Measurements from ENCODE around the gene BRCA1.

BRCA1 gene

DNA sequence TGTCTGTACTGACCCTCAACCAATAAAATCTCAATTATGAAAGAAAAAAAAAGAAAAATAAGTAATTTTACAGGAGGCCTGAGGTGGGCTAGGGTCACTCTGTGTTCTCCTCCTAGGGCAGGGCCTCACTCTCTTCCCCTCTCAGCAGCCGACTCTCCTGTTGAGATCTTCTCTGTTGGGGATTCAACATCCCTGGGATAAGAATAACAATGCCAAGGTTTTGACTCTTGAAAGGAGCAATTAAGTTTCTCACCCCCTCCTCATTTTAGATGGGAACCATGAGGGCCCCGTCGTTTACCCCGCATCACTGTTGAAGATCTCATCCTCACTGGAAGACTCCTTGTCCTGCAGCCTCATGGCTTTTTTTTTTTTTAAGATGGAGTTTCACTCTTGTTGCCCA is 21.5 kb upstream of the BRCA1 start:
- no peak for ATAC-seq

DNA sequence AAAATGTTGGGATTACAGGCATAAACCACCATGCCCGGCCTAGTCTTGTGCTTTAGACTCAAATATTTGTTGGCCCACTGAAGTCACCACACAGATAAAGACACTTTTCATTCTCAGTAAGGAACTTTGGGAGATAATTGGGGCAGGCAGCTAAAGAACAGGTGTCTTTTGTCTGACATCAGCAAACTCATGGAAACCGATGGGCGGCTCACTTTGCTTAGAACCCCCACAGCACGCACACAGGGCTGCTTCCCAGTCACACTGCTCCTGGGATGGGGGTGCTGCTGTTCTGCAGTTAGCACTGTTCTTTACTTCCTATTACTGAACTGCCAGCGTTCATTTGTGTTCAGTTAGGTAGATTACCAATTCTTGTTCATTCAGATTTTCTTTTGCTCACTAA is 18.0 kb upstream of the BRCA1 start:
- TF ChIP-seq ISL1 (CRISPR knock-in tag; IDR thresholded peaks at IDR 0.05) = no peak
- TF ChIP-seq, protein P1, sequence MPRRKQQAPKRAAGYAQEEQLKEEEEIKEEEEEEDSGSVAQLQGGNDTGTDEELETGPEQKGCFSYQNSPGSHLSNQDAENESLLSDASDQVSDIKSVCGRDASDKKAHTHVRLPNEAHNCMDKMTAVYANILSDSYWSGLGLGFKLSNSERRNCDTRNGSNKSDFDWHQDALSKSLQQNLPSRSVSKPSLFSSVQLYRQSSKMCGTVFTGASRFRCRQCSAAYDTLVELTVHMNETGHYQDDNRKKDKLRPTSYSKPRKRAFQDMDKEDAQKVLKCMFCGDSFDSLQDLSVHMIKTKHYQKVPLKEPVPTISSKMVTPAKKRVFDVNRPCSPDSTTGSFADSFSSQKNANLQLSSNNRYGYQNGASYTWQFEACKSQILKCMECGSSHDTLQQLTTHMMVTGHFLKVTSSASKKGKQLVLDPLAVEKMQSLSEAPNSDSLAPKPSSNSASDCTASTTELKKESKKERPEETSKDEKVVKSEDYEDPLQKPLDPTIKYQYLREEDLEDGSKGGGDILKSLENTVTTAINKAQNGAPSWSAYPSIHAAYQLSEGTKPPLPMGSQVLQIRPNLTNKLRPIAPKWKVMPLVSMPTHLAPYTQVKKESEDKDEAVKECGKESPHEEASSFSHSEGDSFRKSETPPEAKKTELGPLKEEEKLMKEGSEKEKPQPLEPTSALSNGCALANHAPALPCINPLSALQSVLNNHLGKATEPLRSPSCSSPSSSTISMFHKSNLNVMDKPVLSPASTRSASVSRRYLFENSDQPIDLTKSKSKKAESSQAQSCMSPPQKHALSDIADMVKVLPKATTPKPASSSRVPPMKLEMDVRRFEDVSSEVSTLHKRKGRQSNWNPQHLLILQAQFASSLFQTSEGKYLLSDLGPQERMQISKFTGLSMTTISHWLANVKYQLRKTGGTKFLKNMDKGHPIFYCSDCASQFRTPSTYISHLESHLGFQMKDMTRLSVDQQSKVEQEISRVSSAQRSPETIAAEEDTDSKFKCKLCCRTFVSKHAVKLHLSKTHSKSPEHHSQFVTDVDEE (CRISPR knock-in tag; IDR thresholded peaks at IDR 0.05) = no peak
- TF ChIP-seq ZFP30 (CRISPR knock-in tag; IDR thresholded peaks at IDR 0.05) = no peak
- TF ChIP-seq ZNF8 (CRISPR knock-in tag; IDR thresholded peaks at IDR 0.05) = no peak
- no peak for TF ChIP-seq TCF4 (CRISPR knock-in tag; IDR thresholded peaks at IDR 0.05; ENCODE audit: borderline replicate concordance)
- TF ChIP-seq ZFP3 (CRISPR knock-in tag; IDR thresholded peaks at IDR 0.05) = no peak
- no peak for TF ChIP-seq GLIS3 (CRISPR knock-in tag; IDR thresholded peaks at IDR 0.05)
- TF ChIP-seq OSR1 (CRISPR knock-in tag; IDR thresholded peaks at IDR 0.05) = no peak
- TF ChIP-seq, protein P2, sequence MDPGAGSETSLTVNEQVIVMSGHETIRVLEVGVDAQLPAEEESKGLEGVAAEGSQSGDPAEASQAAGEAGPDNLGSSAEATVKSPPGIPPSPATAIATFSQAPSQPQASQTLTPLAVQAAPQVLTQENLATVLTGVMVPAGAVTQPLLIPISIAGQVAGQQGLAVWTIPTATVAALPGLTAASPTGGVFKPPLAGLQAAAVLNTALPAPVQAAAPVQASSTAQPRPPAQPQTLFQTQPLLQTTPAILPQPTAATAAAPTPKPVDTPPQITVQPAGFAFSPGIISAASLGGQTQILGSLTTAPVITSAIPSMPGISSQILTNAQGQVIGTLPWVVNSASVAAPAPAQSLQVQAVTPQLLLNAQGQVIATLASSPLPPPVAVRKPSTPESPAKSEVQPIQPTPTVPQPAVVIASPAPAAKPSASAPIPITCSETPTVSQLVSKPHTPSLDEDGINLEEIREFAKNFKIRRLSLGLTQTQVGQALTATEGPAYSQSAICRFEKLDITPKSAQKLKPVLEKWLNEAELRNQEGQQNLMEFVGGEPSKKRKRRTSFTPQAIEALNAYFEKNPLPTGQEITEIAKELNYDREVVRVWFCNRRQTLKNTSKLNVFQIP (CRISPR knock-in tag; IDR thresholded peaks at IDR 0.05; ENCODE audit: borderline replicate concordance, low read depth) = no peak
- TF ChIP-seq, protein P3, sequence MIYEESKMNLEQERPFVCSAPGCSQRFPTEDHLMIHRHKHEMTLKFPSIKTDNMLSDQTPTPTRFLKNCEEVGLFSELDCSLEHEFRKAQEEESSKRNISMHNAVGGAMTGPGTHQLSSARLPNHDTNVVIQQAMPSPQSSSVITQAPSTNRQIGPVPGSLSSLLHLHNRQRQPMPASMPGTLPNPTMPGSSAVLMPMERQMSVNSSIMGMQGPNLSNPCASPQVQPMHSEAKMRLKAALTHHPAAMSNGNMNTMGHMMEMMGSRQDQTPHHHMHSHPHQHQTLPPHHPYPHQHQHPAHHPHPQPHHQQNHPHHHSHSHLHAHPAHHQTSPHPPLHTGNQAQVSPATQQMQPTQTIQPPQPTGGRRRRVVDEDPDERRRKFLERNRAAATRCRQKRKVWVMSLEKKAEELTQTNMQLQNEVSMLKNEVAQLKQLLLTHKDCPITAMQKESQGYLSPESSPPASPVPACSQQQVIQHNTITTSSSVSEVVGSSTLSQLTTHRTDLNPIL (CRISPR knock-in tag; IDR thresholded peaks at IDR 0.05; ENCODE audit: low read depth) = no peak
- no peak for ATAC-seq

More for the DNA sequence above, 21.5 kb upstream of the BRCA1 start:
- no peak for TF ChIP-seq ESRRG (CRISPR knock-in tag; IDR thresholded peaks at IDR 0.05)
- no peak for TF ChIP-seq PPARA (CRISPR knock-in tag; IDR thresholded peaks at IDR 0.05; ENCODE audit: borderline replicate concordance)
- no peak for TF ChIP-seq ISL1 (CRISPR knock-in tag; IDR thresholded peaks at IDR 0.05)
- no peak for TF ChIP-seq OSR1 (CRISPR knock-in tag; IDR thresholded peaks at IDR 0.05)
- no peak for TF ChIP-seq TOX (CRISPR knock-in tag; IDR thresholded peaks at IDR 0.05; ENCODE audit: borderline replicate concordance)
- TF ChIP-seq, protein P4, sequence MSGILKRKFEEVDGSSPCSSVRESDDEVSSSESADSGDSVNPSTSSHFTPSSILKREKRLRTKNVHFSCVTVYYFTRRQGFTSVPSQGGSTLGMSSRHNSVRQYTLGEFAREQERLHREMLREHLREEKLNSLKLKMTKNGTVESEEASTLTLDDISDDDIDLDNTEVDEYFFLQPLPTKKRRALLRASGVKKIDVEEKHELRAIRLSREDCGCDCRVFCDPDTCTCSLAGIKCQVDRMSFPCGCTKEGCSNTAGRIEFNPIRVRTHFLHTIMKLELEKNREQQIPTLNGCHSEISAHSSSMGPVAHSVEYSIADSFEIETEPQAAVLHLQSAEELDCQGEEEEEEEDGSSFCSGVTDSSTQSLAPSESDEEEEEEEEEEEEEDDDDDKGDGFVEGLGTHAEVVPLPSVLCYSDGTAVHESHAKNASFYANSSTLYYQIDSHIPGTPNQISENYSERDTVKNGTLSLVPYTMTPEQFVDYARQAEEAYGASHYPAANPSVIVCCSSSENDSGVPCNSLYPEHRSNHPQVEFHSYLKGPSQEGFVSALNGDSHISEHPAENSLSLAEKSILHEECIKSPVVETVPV (CRISPR knock-in tag; IDR thresholded peaks at IDR 0.05) = no peak
- no peak for TF ChIP-seq BACH2 (CRISPR knock-in tag; IDR thresholded peaks at IDR 0.05; ENCODE audit: borderline replicate concordance)
- TF ChIP-seq ZNF8 (CRISPR knock-in tag; IDR thresholded peaks at IDR 0.05) = no peak
- TF ChIP-seq ARNTL (CRISPR knock-in tag; IDR thresholded peaks at IDR 0.05; ENCODE audit: borderline replicate concordance, low read depth) = no peak
- TF ChIP-seq SNAI2 (CRISPR knock-in tag; IDR thresholded peaks at IDR 0.05) = no peak
- no peak for TF ChIP-seq GLIS3 (CRISPR knock-in tag; IDR thresholded peaks at IDR 0.05)
- TF ChIP-seq, protein P2 (CRISPR knock-in tag; IDR thresholded peaks at IDR 0.05; ENCODE audit: borderline replicate concordance, low read depth) = no peak
- TF ChIP-seq, protein P5, sequence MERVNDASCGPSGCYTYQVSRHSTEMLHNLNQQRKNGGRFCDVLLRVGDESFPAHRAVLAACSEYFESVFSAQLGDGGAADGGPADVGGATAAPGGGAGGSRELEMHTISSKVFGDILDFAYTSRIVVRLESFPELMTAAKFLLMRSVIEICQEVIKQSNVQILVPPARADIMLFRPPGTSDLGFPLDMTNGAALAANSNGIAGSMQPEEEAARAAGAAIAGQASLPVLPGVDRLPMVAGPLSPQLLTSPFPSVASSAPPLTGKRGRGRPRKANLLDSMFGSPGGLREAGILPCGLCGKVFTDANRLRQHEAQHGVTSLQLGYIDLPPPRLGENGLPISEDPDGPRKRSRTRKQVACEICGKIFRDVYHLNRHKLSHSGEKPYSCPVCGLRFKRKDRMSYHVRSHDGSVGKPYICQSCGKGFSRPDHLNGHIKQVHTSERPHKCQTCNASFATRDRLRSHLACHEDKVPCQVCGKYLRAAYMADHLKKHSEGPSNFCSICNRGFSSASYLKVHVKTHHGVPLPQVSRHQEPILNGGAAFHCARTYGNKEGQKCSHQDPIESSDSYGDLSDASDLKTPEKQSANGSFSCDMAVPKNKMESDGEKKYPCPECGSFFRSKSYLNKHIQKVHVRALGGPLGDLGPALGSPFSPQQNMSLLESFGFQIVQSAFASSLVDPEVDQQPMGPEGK (CRISPR knock-in tag; IDR thresholded peaks at IDR 0.05; ENCODE audit: borderline replicate concordance) = no peak
- TF ChIP-seq, protein P3 (CRISPR knock-in tag; IDR thresholded peaks at IDR 0.05; ENCODE audit: low read depth) = no peak
- no peak for TF ChIP-seq ZNF565 (CRISPR knock-in tag; conservative IDR thresholded peaks at IDR 0.05; ENCODE audit: low read depth)
- TF ChIP-seq ZFP3 (CRISPR knock-in tag; IDR thresholded peaks at IDR 0.05) = no peak
- no peak for TF ChIP-seq ZFP30 (CRISPR knock-in tag; IDR thresholded peaks at IDR 0.05)
- TF ChIP-seq ZC3H10 (CRISPR knock-in tag; IDR thresholded peaks at IDR 0.05) = no peak
